ENCODE measurements around the gene PTPRA.

DNA sequence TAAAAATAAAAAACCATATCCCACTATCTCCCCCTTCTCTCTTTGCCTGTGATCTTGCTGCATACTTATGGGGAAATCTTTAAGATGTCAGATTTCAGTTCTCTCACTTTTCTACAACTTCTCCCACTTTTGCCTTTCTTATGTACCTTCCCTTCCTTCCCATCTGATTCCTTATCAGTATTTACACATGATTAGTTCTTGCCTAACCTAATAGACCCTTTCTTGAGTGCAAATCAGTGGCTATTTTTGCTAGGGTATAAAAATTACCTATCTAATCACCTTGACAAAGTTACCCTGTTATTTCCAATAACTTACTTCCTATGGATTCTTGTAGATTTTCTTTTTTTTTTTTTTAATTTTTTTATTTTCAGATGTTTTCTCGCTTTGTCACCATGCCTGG is 75.7 kb downstream of the PTPRA start:
- TF ChIP-seq SUZ12 (IDR thresholded peaks at IDR 0.05; ENCODE audit: extremely low read depth, insufficient read depth, insufficient read length) (no peak), YY1 (IDR thresholded peaks at IDR 0.05; ENCODE audit: insufficient read depth, insufficient read length) (no peak)

All from NT2/D1 (cell line).